Measurements from ENCODE around the gene RXRA.

DNA sequence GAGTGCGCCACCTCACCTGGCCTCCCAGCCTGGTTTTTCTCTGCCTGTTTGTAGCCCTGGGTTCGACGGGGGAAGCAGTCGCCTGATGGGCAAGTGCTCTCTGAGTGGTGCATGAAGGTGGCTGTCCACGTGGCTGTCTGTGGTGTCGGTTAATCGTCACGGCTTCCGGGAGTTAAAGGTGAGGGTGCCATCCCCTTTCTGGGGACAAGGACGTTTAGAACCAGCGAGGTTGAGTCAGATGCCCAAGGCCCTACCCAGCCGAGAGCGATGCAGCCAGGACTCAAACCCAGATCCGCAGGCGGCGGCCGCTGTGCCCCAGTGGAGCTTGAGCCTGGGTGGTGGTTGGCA lies 47.7 kb downstream of the RXRA start:
- TF ChIP-seq POLR2A (IDR thresholded peaks at IDR 0.05; ENCODE audit: low read length) (no peak), GATA1 (IDR thresholded peaks at IDR 0.05; ENCODE audit: low read depth, low read length) (no peak)
